Activated T-cell treated with anti-CD3 and anti-CD28 coated beads for 24 hours (primary cell): ENCODE results near the gene ZNF341.
A peak's percentile ranks its signal among the peaks of the same experiment; 100 is the strongest.
"Not testable (repeated sequence)": the region's sequence is repeated elsewhere in the genome, so short reads cannot be mapped to it uniquely, and the experiment has no call there.

Experiments used
- DNase-seq: peaks from one replicate; pipeline ENCODE4 v3.0.0-alpha.2; 2020; ENCODE audit warnings: low read depth

The ZNF341 gene

DNA sequence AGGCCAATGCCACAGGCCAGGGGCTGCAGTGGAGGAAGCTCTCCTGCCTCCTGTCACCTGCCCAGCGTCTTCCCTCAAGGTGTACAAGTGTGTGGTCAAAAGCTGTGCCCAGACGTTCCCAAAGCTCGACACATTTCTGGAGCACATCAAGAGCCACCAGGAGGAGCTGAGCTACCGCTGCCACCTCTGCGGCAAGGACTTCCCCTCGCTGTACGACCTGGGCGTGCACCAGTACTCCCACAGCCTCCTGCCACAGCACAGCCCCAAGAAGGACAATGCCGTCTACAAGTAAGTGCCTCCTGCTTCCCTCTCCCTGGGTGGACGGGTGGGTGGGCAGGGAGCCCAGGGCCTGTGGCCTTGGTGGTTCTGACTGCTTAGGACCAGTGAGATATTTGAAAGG, 38.2 kb downstream of the ZNF341 start:
- no peak for DNase-seq

DNA sequence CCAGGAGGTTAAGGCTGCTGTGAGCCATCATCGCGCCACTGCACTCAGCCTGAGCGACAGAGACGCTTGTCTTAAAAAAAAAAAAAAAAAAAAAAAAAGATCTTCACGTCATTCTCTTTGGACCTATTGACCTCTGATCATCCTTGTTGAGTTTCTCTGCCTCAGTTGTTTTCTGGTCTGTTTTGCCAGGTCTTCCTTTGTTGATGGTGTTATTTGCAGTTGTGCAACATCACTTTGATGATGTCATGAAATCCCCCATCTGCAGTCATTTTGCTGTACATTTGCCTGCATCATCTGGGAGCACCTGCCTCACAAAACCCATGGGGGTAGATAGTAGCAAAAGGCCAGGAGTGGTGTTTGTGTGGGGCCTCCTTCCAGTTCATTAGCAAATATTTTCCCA, 40.1 kb downstream of the ZNF341 start:
- DNase-seq, result no peak

DNA sequence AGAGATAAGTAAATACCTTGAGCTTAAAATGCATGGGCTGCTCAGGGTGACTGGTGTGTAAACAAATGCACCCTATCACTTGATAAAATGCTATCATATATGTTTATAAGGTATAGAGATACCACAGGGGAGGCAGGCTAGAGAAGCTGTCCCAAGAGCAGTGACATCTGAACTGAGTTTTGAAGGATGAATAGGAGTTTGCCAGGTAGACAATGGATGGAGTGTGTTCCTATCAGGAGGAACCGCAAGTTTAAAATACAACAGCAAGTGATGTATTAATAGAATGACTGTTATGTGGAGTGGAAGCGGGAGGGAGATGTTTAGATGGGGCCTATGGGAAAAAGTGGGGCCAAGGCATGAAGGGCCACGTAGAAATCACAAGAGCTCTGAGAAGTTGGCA, 40.6 kb downstream of the ZNF341 start:
- no peak for DNase-seq

DNA sequence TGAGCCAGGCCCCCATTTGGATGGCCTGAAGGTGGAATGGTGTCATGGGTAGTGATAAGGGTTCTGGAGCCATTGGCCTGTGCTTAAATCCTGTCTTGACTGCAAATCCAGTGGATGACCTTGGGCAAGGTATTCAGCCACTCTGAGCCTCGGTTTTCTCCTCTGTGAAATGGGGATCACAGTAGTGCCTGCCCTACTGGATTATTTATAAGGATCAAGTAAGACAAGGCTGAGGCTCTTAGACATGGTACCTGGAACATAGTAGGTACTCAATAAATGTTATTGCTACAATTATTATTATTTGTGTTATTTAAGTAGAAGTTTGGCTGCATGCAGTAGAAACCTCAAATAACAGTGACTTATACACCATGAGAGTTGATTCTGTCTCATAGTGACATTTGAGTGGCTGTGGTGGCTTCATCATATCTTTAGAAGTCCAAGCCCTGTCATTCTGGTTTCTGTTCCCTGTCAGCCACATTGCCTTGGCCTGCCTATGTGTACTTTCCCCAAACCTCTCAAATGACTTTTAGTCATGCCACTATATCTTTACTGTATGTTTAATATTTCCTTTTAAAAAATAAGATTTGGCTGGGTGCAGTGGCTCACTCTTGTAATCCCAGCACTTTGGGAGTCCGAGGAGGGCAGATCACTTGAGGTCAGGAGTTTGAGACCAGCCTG, 41.8 kb downstream of the ZNF341 start:
- DNase-seq, result no peak

DNA sequence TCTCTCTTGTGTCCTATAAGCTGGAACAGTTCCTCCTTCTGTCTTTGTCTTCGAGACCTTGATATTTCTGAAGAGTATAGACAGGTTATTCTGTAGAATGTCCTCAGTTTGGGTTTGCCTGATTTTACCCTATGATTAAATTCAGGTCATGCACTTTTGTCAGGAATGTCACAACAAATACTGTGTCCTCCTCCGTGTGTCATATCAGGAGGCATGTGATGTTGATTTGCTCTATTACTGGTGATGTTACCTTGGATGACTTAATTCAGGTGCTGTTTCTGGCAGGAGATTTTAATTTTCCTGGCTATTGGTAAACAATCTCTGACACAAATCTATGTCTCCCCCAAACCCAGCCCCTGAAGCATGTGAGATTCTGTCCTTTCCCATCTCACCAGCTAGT, 46.0 kb downstream of the ZNF341 start:
- DNase-seq, result no peak

DNA sequence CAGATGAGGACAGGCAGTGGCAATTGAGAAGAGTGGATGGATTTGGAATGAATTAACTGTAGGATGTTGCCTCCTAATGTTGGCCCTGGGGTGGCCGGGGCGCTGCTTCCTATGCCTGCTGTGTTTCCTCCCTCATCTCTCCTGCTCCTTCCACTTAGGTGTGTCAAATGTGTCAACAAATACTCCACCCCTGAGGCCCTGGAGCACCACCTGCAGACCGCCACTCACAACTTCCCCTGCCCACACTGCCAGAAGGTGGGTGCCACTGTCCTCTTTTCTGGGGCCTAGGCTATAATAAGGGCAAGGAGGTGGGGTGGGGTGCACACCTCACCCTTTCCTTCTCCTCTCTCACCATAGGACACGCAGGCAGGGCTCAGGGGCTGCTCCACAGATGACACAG, 49.3 kb downstream of the ZNF341 start:
- no peak for DNase-seq

DNA sequence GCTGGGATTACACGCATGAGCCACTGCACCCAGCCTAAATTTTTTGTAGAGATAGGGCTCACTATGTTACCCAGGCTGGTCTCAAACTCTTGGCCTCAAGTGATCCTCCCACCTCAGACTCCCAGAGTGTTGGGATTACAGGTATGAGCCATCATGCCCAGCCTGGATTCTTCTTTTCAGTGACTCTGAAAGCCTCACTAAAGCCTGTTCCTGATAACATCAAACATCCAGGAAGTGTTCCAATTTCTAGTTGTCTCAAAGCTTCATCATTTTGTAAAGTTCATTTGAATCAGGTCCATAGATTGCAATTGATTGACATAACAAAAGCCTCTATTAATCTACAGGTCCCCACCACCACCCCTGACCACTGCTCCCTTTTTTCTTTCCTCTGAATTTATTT, 50.1 kb downstream of the ZNF341 start:
- no peak for DNase-seq

DNA sequence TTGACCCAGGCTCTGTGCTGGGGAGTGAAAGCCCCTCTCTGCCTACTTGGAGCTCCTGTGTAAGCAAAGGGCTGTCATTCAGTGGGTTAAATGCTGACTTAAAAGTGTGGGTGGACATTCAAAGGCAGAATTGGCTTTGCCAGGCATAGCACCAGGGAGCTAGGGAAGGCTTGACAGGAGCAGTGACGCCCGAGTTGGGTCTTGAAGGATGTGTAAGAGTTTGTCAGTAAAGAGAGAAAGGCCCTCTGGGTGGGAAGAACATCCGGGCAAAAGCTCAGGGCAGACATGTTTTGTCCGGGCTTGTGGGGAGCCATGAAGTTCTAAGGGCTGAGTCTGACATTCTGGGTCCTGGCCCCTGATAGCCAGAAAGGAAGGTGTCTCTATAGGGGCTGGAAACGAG, 51.5 kb downstream of the ZNF341 start:
- no peak for DNase-seq

DNA sequence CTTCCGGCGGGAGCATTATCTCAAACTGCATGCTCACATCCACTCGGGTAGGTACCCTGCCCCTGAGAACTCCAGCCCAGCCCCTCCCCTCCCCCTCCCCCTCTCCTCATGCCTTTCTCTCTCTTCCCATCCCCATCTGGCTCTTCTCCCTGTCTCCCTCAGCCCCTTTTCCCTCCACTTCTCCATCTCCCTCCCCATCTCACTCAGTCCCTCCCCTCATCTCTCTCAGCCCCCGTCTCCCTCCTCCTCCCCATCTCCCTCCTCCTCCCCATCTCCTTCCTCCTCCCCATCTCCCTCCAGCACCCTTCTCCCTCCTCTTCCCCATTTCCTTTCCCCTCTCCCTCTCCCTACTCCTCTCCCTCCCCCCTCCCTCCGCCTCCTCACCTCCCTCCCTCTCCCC, 52.0 kb downstream of the ZNF341 start:
- DNase-seq, result no peak

DNA sequence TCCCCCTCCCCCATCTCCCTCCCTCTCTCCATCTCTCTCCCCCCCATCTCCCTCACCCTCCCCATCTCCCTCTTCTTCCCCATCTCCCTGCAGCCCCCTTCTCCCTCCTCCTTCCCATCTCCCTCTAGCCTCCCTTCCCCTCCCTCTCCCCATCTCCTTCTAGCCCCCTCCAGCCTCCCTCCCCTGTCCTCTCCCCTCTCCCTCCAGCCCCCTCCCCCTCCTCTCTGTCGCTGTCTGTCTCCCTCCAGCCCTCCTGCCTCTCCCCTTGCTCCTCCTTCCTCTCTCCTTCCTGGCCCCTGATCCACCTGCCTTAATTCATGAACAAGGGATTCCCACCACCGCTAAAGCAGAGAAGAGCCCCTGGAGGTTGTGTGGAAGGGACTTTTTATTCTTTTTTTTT, 52.4 kb downstream of the ZNF341 start:
- no peak for DNase-seq

DNA sequence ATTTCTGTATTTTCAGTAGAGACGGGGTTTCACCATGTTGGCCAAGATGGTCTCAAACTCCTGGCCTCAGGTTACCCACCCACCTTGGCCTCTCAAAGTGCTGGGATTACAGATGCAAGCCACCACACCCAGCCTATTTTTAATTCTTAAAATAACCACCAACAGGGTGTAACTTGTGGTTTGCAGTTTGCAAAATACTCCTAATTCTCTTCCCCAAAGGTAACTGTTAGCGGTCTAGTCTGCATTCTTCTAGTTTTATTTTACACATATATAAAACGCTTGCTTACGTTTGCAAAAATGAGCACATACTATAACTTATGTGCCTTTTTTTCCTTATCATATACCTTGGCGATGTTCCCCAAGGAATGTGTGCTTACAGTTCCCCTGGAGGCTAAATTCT, 53.7 kb downstream of the ZNF341 start:
- no peak for DNase-seq

DNA sequence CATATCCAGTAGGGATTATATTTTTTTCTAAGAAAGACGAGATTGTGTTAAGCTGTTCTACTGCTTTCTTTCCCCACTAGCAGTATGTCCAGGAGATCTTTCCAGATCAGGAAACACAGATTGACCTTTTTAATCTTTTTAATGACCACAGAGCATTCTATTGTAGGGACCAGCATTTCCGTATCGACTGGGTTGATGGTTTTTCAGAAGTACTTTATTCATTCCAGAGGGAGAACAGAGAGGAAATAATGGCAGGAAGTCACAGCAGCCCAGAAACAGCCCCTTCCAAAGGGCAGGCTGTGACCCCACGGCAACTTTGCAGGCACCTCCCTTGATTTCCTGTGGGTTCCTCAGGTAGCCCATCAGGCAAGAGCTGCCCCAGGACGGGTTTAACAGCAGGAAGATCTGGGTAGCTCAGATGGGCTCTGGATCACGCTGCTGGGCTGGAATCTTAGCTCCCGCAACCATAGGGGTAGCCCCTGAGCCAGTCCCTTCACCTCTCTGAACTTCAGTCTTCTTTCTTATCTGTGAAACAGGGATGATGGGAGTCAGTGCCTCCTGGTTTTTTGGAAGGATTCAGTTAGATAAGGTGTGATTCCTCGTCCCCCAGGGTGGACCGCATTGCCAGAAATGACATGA, 55.6 kb downstream of the ZNF341 start:
- DNase-seq, result no peak

DNA sequence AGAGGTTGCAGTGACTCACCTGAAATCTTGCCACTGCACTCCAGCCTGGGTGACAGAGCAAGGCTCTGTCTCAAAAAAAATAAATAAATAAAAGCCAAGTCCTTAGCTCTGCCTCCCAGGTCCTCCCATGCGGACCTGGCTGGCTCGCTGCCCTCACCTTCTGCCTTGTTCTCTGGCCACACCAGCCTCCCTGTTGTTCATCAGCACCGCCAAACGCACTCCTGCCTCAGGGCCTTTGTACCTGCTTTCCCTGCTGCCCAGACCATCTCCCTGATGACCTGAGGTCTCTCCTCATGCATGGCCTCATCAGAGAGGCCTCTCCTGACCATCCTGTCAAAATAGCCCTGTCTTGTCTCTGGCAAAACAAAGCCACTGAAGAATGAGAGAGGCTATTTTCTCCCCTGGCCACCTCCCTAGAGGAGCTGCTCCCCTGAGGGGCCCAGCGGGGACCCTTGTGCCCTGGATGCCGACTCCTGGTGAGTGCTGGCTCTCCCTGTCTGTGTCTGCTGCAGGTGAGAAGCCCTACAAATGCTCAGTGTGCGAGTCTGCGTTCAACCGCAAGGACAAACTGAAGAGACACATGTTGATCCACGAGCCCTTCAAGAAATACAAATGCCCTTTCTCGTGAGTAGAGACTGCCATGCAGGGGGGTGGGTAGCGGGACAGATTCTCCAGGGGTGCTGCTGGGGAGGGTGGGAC, 56.7 kb downstream of the ZNF341 start:
- no peak for DNase-seq

DNA sequence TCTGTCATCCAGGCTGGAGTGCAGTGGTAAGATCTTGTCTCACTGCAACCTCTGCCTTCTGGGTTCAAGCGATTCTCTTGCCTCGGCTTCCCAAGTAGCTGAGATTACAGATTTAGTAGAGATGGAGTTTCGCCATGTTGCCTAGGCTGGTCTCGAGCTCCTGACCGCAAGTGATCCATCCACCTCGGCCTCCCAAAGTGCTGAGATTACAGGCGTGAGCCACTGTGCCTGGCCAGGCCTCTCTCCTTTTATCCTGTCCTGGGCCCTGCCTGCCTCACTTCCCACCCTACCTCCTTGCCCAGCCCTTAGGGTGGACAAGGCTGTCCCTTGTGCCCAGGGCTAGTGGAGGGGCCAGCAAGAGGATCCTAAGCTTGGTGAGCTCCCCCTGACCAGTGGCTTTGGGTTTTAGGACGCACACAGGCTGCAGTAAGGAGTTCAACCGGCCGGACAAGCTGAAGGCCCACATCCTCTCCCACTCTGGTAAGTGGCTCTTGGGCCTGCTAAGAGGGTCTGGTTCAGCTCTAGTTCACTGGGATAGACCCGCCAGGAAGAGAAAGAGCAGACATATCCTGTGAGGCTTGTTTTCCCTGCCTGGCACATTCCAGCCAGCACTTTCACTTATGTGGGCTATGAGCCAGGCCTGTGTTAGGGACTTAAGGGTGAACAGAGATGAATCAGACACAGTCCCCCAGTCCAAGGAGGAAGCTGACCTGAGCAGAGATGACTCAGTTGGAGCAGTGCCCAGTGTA, 57.5 kb downstream of the ZNF341 start:
- DNase-seq, result no peak

DNA sequence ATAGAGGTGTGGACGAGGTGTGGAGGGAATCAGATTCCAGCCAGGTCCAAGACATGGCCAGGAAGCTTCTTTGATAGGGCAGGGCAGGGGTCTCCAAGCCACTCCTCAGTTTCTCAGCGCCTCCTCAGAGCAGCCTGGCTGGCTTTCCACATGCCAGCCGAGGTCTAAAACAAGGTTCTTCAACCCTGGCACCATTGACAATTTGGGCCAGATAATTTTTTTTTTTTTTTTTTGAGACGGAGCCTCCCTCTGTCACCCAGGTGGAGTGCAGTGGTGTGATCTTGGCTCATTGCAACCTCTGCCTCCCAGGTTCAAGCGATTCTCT, 58.0 kb downstream of the ZNF341 start:
- DNase-seq, result no peak

DNA sequence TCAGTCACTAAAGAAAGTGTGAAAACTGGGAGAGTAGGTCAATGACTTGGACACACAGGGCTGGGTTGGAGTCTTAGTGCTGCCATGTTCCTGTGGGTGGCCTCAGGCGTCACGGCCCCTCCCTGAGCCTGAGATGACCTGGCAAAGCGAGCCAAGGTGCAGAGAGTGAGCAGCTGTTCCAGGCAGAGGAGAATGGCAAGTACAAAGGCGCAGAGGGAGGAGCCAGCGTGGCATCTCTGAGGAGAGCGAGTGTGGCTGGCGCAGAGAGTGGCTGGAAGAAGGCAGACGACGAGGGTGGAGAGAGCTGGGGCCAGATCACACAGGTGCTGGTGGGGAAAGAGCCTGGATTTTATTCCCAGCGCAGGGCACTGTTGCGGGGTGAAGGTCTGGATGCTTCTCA, 58.8 kb downstream of the ZNF341 start:
- no peak for DNase-seq

DNA sequence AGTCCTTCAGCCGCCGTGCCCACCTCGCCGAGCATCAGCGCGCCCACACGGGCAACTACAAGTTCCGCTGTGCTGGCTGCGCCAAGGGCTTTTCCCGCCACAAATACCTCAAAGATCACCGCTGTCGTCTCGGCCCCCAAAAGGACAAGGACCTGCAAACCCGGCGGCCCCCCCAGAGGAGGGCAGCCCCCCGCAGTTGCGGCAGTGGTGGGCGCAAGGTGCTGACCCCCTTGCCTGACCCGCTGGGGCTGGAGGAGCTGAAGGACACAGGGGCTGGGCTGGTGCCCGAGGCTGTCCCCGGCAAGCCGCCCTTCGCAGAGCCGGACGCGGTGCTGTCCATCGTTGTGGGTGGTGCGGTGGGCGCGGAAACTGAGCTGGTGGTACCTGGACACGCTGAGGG, 59.2 kb downstream of the ZNF341 start:
- DNase-seq, result no peak

DNA sequence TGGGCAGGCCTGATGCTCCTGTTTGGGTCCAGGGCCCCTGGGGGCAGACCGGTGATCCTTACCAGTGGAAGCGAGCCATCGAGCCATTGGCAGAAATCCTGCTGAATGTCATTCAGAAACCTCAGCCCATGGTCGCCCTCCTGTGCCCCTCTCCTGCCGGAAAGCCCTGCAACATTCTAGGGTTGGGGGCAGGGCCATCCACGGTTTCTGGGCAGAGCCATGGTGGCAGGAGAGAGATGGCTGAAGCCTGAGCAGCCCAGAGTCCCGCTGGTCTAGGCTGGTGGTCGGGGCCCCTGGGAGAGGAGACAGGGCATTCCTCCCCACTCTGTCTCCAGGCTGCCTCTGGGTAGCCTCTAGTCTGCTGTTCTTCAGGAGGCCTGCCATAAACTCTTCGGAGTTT, 59.7 kb downstream of the ZNF341 start:
- no peak for DNase-seq

DNA sequence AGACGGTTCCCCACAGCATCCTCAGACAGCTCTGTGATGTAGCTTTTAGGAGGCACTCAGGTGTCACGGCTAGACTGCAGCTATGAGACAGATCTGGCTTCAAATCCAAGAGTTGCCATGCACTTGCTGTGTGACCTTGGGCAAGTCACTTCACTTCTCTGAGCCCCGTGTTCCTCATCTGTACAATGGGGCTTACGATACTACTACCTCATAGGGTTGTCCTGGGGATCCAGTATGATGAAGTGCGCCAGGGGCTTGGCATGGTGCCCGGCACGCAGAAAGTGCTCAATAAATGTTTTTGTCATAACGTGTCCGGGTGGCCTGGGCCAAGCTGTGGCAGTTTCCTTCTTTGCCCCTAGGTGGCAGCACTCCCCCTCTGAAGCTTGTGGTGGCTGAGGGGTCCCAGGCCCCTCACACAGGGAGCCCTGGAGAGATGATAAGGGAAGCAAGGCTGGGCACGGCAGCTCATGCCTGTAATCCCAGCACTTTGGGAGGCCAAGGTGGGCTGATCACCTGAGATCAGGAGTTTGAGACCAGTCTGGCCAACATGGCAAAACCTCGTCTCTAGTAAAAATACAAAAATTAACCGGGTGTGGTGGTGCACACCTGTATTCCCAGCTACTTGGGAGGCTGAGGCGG, 60.3 kb downstream of the ZNF341 start:
- peak; percentile 32 for DNase-seq

DNA sequence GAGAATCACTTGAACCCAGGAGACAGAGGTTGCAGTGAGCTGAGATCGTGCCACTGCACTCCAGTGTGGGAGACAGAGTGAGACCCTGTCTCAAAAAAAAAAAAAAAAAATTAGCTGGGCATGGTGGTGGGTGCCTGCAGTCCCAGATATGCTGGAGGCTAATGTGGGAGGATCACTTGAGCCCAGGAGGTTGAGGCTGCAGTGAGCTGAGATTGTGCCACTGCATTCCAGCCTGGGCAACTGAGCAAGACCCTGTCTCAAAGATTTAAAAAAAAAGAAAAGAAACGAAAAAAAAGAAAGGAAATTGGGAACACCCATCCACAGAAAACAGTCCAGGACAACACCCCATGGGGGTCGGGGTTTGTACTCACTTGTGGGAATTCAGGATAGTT, 60.8 kb downstream of the ZNF341 start:
- not testable (repeated sequence) for DNase-seq

DNA sequence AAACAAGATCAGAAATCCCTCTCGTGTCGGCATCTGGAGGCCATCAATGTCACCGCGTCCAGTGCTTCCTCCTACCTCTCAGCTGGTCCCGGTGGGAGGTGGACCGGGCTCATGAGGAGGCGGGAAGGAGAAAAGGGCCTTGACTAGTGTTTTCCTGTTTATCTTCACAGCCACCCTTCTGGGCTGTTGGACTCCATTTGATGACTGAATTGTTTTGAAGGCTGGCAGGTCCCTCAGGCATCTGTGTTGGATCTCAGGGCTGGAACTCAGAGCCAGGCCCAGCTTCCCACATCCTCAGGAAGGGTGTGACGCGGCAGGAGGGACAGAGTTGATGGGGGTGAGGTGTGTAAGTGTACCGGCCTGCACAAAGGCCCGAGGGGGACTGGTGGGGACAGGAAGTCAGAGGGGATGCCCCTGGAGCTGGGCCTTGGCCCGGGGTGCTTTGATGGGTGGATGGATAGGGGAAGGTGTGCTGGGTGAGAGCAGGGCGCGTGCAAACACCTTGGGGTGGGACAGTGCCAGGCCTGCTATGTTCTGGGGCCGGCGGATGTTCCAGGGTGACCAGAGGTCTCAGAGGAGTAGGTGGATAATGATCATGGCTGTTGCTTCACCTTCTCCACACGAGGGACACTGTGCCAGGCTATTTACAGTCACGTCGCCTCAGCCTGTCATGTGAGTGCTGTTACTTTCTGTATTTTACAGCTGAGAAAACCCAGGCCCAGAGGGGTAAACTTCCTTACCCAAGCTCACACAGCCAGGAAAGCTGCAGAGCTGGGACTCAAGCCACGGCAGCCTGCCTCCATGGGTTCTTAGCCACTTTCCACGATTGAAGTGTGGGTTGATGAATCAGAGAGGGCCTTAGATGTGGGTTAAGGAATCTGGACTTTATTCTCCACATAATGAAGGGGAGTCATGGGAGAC, 61.5 kb downstream of the ZNF341 start:
- DNase-seq, result no peak
